ENCODE data around the gene SCYL1.

The SCYL1 gene

DNA sequence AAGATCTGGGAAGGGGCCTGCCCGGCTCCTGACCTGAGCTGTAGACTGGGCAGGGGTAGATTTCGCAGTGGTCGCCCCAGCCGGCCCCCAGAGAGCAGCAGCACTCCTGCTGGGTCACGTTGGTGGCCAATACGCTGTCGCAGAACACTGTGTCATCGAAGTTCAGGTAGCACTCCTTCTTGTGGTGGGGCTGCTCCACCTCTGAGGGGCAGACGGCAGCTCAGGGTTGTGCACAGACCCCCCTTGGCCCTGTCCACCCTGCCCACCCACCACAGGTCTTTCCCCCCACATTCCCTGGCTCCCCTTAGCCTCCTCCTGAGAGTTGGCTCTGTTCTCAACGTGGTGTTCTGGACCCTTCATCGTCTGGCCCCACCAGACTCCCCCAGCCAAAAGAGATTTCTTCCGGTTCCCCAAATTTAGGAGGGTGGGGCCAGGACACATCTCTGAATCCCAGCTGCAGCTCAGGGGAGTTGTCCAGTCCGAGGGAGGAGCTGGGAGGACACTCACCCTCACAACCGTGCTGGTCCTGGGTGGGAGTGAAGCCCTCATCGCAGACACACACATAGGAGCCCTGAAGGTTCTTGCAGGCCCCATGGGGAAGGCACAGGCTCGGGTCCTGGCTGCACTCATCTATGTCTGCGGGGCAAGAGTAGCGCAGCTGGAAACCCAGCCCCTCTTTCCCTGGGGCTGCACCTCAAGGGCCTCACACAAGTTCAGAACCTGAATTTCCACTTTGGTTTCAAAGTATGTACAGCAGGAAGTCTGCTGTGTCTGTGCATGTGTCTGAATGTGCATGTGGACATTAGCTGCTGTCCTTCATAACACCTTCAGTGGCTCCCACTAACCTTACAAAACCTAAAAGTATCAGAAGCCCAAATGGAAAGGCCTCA lies 16.5 kb downstream of the SCYL1 start:
- TF ChIP-seq POLR2A (IDR thresholded peaks at IDR 0.05; ENCODE audit: low read depth, low read length) = no peak
- DNase-seq (ENCODE audit: insufficient read length, low spot score) (no peak), FAIRE-seq (no peak)

DNA sequence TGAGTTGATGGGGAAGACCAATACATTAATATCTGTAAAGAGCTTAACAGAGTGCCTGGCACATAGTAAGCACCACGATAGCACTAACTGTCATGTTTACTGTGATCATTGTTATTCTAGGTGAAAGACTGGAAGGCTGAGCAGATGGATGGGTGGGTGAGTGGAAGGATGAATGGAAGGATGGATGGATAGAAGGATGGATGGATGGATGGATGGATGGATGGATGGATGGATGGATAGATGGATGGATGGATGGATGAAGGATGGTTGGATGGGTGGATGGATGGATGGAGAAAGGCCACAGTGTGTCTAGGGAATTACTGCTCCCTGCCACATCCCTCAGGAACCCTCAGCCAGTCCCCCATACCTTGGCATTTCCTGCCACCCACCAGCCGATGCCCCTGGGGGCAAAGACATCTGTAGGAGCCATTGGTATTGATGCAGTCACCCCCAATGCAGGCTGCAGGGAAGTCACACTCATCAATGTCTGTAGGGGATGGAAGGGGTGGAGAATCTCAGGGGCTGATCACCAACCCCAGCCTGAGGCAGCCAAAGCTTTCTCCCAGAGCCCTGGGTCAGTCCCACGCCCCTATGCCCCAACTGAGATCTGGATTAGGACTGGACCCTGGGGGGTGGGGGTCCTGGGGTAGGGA lies 18.0 kb downstream of the SCYL1 start:
- DNase-seq (ENCODE audit: insufficient read length, low spot score) (no peak), FAIRE-seq (no peak)
- TF ChIP-seq POLR2A (IDR thresholded peaks at IDR 0.05; ENCODE audit: low read depth, low read length) = no peak

DNA sequence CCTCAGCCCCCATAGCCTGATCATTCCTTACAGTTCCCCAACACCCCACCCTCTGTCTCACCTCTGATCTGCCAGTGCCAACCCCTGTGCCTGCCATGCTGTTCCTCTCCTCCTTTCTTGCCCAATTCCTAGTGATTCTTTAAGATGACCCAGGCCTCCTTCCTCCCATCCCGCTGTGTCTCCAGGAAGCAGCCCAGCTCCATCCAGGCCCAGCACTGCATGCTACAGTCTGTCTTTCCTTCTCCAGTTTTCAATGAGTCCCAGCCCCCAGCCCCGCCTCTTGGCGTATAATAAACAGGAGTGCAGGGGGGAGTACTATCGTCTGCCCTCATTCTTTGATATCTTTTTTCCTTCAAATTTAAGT lies 21.0 kb downstream of the SCYL1 start:
- FAIRE-seq (no peak), DNase-seq (ENCODE audit: insufficient read length, low spot score) (no peak)
- no peak for TF ChIP-seq POLR2A (IDR thresholded peaks at IDR 0.05; ENCODE audit: low read depth, low read length)

DNA sequence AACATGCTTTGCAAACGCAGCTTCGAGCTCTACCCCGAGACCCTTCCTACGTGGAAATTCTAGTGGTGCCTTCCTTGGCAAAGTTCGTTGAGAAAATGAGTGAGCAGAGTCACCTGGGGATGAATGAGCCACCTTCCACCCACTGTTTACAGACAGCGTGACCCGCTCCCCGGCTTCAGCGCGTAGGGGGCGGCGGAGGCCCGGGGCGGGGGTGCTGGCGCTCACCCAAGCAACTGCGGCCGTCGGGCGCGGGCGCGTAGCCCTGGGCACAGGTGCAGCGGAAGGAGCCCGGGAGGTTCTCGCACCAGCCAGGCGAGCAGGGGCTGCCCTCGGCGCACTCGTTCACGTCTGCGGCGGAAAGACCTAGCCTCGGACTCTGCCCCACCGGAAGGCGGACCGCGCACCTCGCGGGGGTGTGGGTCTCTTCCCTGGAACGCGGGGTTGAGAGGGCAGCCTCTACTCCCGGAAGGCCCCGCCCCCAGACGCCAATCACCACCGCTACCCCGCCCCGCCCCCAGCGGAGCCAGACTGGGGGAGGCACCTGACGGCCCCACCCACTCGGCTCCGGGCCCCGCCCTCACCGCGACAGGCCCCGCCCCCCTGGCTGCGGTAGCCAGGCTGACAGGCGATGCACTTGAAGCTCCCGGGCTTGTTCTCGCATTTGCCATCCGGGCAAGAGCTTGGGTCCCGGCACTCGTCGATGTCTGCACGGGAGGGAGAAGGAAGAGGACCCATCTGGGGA lies 21.5 kb downstream of the SCYL1 start:
- no peak for FAIRE-seq
- TF ChIP-seq POLR2A (IDR thresholded peaks at IDR 0.05; ENCODE audit: low read depth, low read length) = no peak
- no peak for DNase-seq (ENCODE audit: insufficient read length, low spot score)

DNA sequence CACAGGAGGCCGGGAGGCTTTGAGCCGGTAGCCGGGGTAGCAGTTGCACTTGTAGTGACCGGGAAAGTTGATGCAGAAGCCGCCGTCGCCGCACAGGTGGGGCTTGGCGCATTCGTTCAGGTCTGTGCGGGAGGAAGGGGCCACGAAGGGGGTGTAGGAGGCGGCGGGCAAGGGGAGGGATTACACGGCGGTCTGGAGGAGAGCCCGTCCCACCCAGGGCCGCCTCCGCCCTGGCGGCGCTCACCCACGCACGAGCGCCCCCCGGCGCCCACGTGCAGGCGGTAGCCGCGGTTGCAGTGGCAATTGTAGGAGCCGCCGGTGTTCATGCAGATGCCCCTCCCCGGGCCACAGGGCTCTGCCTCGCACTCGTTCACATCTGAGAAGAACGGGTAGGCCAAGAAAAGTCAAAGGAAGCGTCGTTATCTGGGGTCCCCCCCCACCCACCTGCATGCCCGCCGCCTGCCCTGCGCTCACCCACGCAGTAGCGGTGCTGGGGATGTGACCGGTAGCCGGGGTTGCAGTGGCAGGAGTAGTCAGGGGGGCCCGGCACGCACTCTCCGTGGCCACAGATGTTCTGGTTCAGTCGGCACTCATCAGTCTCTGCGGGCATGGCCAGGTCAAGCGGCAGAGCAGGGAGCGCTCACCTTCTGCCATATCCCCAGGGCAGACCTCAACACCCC lies 22.7 kb downstream of the SCYL1 start:
- FAIRE-seq = no peak
- no peak for TF ChIP-seq POLR2A (IDR thresholded peaks at IDR 0.05; ENCODE audit: low read depth, low read length)
- DNase-seq (ENCODE audit: insufficient read length, low spot score) = no peak

DNA sequence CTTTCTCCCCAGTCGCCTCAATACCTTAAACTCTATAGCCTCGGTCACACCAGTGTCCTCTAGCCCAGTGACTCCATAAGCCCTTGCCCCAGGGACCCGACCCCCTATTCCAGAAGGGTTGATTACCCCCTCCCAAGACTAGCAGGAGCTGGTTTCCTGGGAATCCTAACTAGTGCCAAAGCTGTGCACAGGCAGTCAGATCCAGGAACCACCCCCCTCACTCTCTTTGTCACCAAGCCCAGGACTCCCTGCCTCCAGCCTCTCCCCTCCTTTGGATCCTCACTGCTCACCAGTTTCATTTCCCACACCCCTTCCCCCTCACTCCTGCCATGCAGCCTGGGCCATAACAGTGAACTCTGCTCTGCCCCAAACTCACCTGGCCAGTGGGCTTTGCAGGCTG lies 23.5 kb downstream of the SCYL1 start:
- FAIRE-seq = no peak

DNA sequence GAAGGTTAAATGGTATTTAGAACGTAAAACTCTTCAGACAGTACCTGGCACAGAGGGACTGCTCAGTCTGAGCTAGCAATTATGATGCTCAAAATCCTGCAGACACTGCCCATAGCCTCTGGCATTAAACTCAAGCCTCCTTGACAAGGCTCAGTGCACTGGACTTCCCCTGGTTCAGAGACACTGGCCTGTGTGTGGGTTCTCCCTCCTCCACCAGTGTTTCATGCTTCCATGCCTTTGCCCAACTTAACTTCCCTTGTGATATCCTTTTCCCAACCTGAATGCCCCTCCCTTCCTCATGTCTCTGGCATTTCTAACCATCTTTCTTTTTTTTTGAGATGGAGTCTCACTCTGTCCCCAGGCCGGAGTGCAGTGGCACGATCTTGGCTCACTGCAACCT lies 24.2 kb downstream of the SCYL1 start:
- no peak for FAIRE-seq
- TF ChIP-seq POLR2A (IDR thresholded peaks at IDR 0.05; ENCODE audit: low read depth, low read length) = no peak

More for the DNA sequence above, 23.5 kb downstream of the SCYL1 start:
- TF ChIP-seq POLR2A (IDR thresholded peaks at IDR 0.05; ENCODE audit: low read depth, low read length) = no peak
- DNase-seq (ENCODE audit: insufficient read length, low spot score) = no peak

DNA sequence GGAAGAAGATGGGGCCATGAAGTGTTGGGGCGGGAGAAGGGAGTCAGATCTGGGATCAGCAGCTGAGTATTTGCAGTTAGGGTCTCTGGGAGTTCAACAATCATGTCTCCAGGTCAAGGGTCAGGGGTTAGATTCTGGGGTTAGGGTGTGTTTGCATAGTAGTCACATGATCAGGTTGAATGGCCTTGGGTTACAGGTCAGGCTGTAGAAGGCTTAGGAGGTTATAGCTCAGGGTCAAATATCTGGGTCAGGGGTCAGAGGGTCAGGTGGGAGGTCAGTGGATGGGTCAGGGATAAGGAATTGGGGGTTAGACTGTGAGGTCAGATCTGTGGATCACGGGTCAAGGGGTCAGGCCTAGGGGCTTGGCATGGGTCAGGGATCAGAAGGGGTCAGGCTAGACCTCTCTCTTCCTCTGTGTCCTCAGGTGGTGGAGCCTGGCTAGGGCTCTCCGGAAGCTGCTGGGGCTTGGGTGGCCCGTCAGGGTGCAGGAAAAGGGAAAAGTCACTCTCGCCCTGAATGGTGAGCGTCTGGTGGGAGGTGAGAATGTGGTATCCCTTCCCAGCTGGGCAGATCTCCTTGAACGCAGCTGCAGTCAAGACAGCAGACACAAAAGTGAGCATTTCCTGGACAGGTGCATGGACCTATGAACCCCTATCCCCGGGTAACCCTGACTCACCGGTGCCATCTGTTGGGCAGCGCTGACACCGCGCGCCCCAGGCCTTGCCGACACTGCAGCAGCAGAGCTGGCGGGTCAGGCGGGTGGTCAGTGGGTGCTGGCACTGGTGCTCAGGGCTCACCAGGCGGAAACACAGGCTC lies 26.9 kb downstream of the SCYL1 start:
- FAIRE-seq (no peak), DNase-seq (ENCODE audit: insufficient read length, low spot score) (no peak)

More for the DNA sequence above, 24.2 kb downstream of the SCYL1 start:
- no peak for DNase-seq (ENCODE audit: insufficient read length, low spot score)

DNA sequence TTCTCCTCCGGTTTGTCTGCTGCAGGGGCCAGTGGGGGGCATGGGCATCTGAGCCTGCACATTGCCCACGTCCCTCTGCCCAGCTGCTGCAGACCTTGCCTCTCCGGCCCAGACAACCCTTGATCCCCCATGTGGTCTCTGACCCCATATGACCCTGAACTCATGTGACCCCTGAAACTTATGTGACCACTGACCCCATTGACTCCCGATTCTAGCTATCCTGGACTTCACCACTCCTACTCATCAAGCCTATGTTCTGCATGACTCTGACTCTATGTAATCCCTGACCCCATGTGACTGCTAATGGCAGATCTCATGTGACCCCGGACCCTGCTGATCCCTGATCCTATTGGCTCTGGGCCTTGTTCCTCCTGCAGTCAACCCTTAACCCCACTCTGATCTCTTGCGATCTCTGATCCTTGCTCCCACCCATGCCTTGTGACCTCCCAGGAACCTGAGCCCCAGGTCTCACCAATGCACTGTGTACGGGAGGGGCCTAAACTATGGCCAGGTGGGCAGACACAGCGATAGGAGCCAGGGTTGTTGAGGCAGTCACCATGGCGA lies 27.6 kb downstream of the SCYL1 start:
- 0 out of 2 replicates have a peak, but pooled peaks have one; percentile 4 for TF ChIP-seq POLR2A (IDR thresholded peaks at IDR 0.05; ENCODE audit: low read depth, low read length)
- no peak for DNase-seq (ENCODE audit: insufficient read length, low spot score)
- FAIRE-seq = no peak

More for the DNA sequence above, 26.9 kb downstream of the SCYL1 start:
- TF ChIP-seq POLR2A (IDR thresholded peaks at IDR 0.05; ENCODE audit: low read depth, low read length) = no peak

DNA sequence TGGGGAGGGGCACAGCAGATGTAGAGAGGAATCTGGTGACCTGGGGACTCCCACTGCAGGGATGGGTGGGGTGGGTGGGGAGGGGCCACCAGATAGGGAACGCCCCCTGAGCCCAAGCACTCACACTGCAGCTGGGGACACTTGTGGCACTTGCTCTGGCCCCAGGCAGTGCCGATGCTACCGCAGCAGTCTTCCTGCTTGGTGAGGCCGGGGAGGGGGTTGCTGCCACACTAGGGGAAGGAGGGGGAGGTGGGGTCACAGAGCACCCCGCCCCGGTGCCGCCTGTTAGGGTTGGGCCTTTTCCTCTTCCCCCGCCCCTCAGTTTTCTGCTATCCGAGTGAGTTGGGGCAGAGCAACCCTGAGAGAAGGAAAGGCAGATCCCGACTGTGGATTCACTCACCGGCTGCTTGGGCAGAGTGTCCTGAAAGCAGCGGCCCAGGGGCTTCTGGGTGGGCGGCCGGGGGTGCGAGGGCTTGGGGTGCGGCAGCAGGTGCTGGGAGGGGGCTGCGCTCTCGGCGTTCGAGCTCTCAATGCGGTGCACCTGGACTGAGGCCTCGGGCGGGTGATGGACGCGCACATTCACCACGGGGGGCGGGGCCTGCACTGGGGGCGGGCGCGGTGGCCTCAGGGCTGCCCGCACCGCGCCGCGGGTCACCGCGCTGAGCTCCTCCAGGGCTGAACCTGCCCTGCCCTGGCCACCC lies 28.6 kb downstream of the SCYL1 start:
- DNase-seq (ENCODE audit: insufficient read length, low spot score) (no peak), FAIRE-seq (no peak)
- TF ChIP-seq POLR2A (IDR thresholded peaks at IDR 0.05; ENCODE audit: low read depth, low read length) = no peak

DNA sequence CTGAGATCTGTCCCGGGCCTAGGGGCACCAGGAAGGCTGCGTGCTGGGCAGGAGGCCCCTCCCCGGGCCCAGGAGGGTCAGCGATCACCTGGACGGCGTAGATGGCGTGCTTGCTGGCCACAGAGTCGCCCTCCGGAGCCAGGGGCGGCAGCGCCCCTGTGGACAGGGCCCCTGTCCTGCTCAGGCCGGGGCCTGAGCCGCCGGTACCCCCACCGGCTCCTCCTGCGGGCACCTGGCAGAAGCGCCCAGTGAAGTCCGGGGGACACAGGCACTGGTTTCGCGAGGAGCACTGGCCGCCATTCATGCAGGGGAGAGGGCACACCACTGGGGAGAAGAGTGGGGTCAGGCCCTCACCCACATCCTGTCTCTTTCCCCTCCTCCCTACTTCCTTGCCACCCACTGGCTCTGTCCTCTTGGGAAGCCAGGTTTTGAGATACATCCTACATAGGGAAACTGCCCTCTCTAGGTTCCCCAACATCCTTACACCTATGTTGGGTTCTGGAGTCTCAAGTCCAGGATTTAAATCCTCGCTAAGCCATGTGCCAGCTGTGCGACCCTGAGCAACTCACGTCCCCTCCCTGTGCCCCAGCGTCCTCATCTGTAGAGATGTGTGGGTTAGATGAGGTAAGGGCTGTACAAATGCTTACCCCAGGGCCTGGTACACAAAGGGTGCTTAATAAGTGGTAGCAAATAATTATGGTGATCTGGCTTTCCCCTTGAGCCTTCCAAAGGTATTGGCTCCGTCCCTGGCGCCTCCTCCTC lies 29.4 kb downstream of the SCYL1 start:
- FAIRE-seq (no peak), DNase-seq (ENCODE audit: insufficient read length, low spot score) (no peak)
- TF ChIP-seq POLR2A (IDR thresholded peaks at IDR 0.05; ENCODE audit: low read depth, low read length) = no peak

All from H54 (cell line).